H9 (cell line): ENCODE data around the gene CHML. TPM values are rescaled to one million over a fixed set of nuclear protein-coding genes. Genes with fewer than 3 reads are reported as not detected.

ENCODE experiments used
- DNase-seq: peaks from one replicate; pipeline ENCODE4 v3.0.0-alpha.2; 2017
- H2AFZ ChIP-seq: one replicate; pipeline ENCODE4 v1.6.1; 2013; ENCODE audit warnings: mild to moderate bottlenecking, low read length, control low read depth, moderate library complexity
- H2AK5ac ChIP-seq: 2 replicates; pipeline ENCODE4 v1.6.1; 2013; ENCODE audit warnings: low read length, control low read depth, mixed read lengths; ENCODE audit not compliant: insufficient read length
- H2BK120ac ChIP-seq: one replicate; pipeline ENCODE4 v1.6.1; 2013; ENCODE audit warnings: low read depth, mild to moderate bottlenecking, low read length, control low read depth, inconsistent platforms; ENCODE audit not compliant: poor library complexity, severe bottlenecking
- H2BK12ac ChIP-seq: 2 replicates; pipeline ENCODE4 v1.6.1; 2013; ENCODE audit warnings: low read length, control low read depth, mixed read lengths, low read depth; ENCODE audit not compliant: insufficient read length
- H2BK15ac ChIP-seq: 2 replicates; pipeline ENCODE4 v1.6.1; 2013; ENCODE audit warnings: low read depth, low read length, control low read depth
- H2BK20ac ChIP-seq: one replicate; pipeline ENCODE4 v1.6.1; 2013; ENCODE audit warnings: low read depth, mild to moderate bottlenecking, low read length, control low read depth, inconsistent platforms; ENCODE audit not compliant: poor library complexity, severe bottlenecking
- H2BK5ac ChIP-seq: 2 replicates; pipeline ENCODE4 v1.6.1; 2013; ENCODE audit warnings: low read length, control low read depth, mixed read lengths; ENCODE audit not compliant: insufficient read length
- H3K14ac ChIP-seq: 2 replicates; pipeline ENCODE4 v1.6.1; 2013; ENCODE audit warnings: low read length, control low read depth; ENCODE audit not compliant: insufficient read depth
- H3K18ac ChIP-seq: 2 replicates; pipeline ENCODE4 v1.6.1; 2013; ENCODE audit warnings: low read depth, mild to moderate bottlenecking, mixed read lengths, low read length, control low read depth; ENCODE audit not compliant: insufficient read length
- H3K23ac ChIP-seq: 2 replicates; pipeline ENCODE4 v1.6.1; 2013; ENCODE audit warnings: low read length, control low read depth, mixed read lengths, low read depth; ENCODE audit not compliant: insufficient read length
- H3K23me2 ChIP-seq: 2 replicates; pipeline ENCODE4 v1.6.1; 2013; ENCODE audit warnings: low read depth, mild to moderate bottlenecking, mixed read lengths, low read length, control low read depth; ENCODE audit not compliant: insufficient read length, poor library complexity, severe bottlenecking
- H3K27ac ChIP-seq: 2 replicates; pipeline ENCODE4 v1.5.1; 2013; ENCODE audit warnings: low read length, control low read depth, mixed read lengths, low read depth; ENCODE audit not compliant: insufficient read length
- H3K27me3 ChIP-seq: 2 replicates; pipeline ENCODE4 v1.6.1; 2013; ENCODE audit warnings: low read length, control low read depth, inconsistent platforms; ENCODE audit not compliant: insufficient read depth
- H3K4ac ChIP-seq: 2 replicates; pipeline ENCODE4 v1.6.1; 2013; ENCODE audit warnings: low read depth, mild to moderate bottlenecking, control low read depth, inconsistent platforms, low read length, moderate library complexity
- H3K4me1 ChIP-seq: 2 replicates; pipeline ENCODE4 v1.6.1; 2013; ENCODE audit warnings: low read length, control low read depth, inconsistent platforms; ENCODE audit not compliant: insufficient read depth
- H3K4me2 ChIP-seq: 2 replicates; pipeline ENCODE4 v1.6.1; 2013; ENCODE audit warnings: low read length, control low read depth, mixed read lengths; ENCODE audit not compliant: insufficient read length, insufficient read depth
- H3K56ac ChIP-seq: 2 replicates; pipeline ENCODE4 v1.6.1; 2013; ENCODE audit warnings: low read depth, mild to moderate bottlenecking, mixed read lengths, low read length, control low read depth; ENCODE audit not compliant: insufficient read length
- H3K79me1 ChIP-seq: 2 replicates; pipeline ENCODE4 v1.6.1; 2013; ENCODE audit warnings: low read depth, mild to moderate bottlenecking, moderate library complexity, low read length, control low read depth, inconsistent platforms; ENCODE audit not compliant: insufficient read depth, poor library complexity, severe bottlenecking
- H3K79me2 ChIP-seq: 2 replicates; pipeline ENCODE4 v1.6.1; 2013; ENCODE audit warnings: low read length, control low read depth, inconsistent platforms; ENCODE audit not compliant: insufficient read depth
- H3K9ac ChIP-seq: 2 replicates; pipeline ENCODE4 v1.6.1; 2013; ENCODE audit warnings: low read length, control low read depth, mixed read lengths; ENCODE audit not compliant: insufficient read length; ENCODE audit errors: extremely low read depth
- H3K9me3 ChIP-seq: one replicate; pipeline ENCODE4 v1.6.1; 2013; ENCODE audit warnings: low read depth, low read length, inconsistent platforms; ENCODE audit not compliant: control insufficient read depth
- H3T11ph ChIP-seq: one replicate; pipeline ENCODE4 v1.6.1; 2013; ENCODE audit warnings: mild to moderate bottlenecking, low read length, control low read depth, inconsistent platforms
- H4K20me1 ChIP-seq: one replicate; pipeline ENCODE4 v1.6.1; 2013; ENCODE audit not compliant: control insufficient read depth, insufficient read length, insufficient read depth
- H4K5ac ChIP-seq: 2 replicates; pipeline ENCODE4 v1.6.1; 2013; ENCODE audit warnings: low read depth, mild to moderate bottlenecking, mixed read lengths, low read length, control low read depth; ENCODE audit not compliant: insufficient read length
- H4K8ac ChIP-seq: replicated peaks from 2 replicates; pipeline ENCODE4 v1.6.1; 2013; ENCODE audit warnings: low read length, control low read depth, mixed read lengths, low read depth; ENCODE audit not compliant: insufficient read length
- H4K91ac ChIP-seq: 2 replicates; pipeline ENCODE4 v1.6.1; 2013; ENCODE audit warnings: low read depth, mild to moderate bottlenecking, moderate library complexity, mixed read lengths, low read length, control low read depth; ENCODE audit not compliant: insufficient read length
- H3K27ac Mint-ChIP-seq, 3 experiments: 2 replicates in 2 of 3; 3 replicates in 1 of 3; pipeline ENCODE4 v1.8.0; 2020 to 2021; ENCODE audit warnings: mixed read lengths in 3 of 3, mild to moderate bottlenecking in 1 of 3, moderate library complexity in 1 of 3
- H3K27me3 Mint-ChIP-seq: 2 replicates; pipeline ENCODE4 v1.8.0; 2021; ENCODE audit warnings: low read depth, mild to moderate bottlenecking, moderate library complexity, mixed read lengths
- H3K36me3 Mint-ChIP-seq, 3 experiments: 2 replicates in 2 of 3; 3 replicates in 1 of 3; pipeline ENCODE4 v1.8.0; 2020 to 2021; ENCODE audit warnings: low read depth in 3 of 3, mixed read lengths in 3 of 3; ENCODE audit not compliant: insufficient read depth in 1 of 3
- H3K4me1 Mint-ChIP-seq, 2 experiments: 2 replicates each; pipeline ENCODE4 v1.8.0; 2020; ENCODE audit warnings: mixed read lengths in 2 of 2
- H3K4me3 Mint-ChIP-seq, 2 experiments: 2 replicates in 1 of 2; 3 replicates in 1 of 2; pipeline ENCODE4 v1.8.0; 2020 to 2021; ENCODE audit warnings: mild to moderate bottlenecking in 2 of 2, mixed read lengths in 2 of 2, moderate library complexity in 1 of 2
- H3K9me3 Mint-ChIP-seq, 2 experiments: 2 replicates in 1 of 2; 3 replicates in 1 of 2; pipeline ENCODE4 v1.8.0; 2020; ENCODE audit warnings: mild to moderate bottlenecking in 2 of 2, mixed read lengths in 2 of 2, moderate library complexity in 1 of 2
- CTCF ChIP-seq: fragments of 200-600 bp; sonication (generic); conservative IDR thresholded peaks from 3 replicates; pipeline ENCODE4 v1.8.0; 2021; ENCODE audit warnings: antibody characterized with exemption, mild to moderate bottlenecking
- WGBS: extraction: QIAGEN DNeasy Blood & Tissue Kit; methylation state at CpG from one replicate; pipeline ENCODE4 v1.1.7; 2013; ENCODE audit warnings: missing lambda C conversion rate, low lambda C conversion rate, mixed read lengths; ENCODE audit not compliant: insufficient read length; ENCODE audit errors: extremely low coverage; 5-methylcytosine and 5-hydroxymethylcytosine counted together
- total RNA-seq: library from RNA; stranded (reverse); gene quantifications from 2 replicates; pipeline ENCODE4 v1.2.1, GENCODE V29; 2021

The CHML gene
- total RNA-seq, 1 experiment from 2014 or later: 45.7 TPM

- no peak overlapping the region for H2BK15ac ChIP-seq
- H3K27me3 Mint-ChIP-seq: peaks cover 16% of the 10 kb centered on the region
- WGBS: no CpG with 5 or more reads among the region's 5 CpGs
- H3K9ac ChIP-seq: peak overlapping the region; percentile 35
- no peak overlapping the region for H2AK5ac ChIP-seq
- no peak overlapping the region for H3K23ac ChIP-seq
- H3K79me2 ChIP-seq: peaks cover 20% of the 10 kb centered on the region; the same call in 1 of the 2 replicates
- no peaks in the 10 kb centered on the region for H3K9me3 ChIP-seq
- H3K4me1 Mint-ChIP-seq: peaks cover 21 to 23% of the 10 kb centered on the region in 2 experiments
- H4K5ac ChIP-seq: no peak overlapping the region
- H3K79me1 ChIP-seq: no peaks in the 10 kb centered on the region
- no peak overlapping the region for H3T11ph ChIP-seq
- no peak overlapping the region for H3K14ac ChIP-seq
- H2AFZ ChIP-seq: no peak overlapping the region
- no peaks in the 10 kb centered on the region for H3K27me3 ChIP-seq
- no peak overlapping the region for H3K27ac ChIP-seq
- H3K4ac ChIP-seq: no peak overlapping the region
- peaks cover 28 to 41% (median 37%) of the 10 kb centered on the region in 3 experiments for H3K36me3 Mint-ChIP-seq
- no peak overlapping the region for H3K56ac ChIP-seq
- peak overlapping the region; percentile 87 for H3K4me2 ChIP-seq
- H4K8ac ChIP-seq: no peak overlapping the region
- H2BK5ac ChIP-seq: no peak overlapping the region
- peaks cover 13 to 17% of the 10 kb centered on the region in 2 experiments for H3K9me3 Mint-ChIP-seq
- no peaks in the 10 kb centered on the region for H4K20me1 ChIP-seq
- H3K18ac ChIP-seq: no peak overlapping the region
- no peak overlapping the region for H2BK120ac ChIP-seq
- no peak for DNase-seq
- H3K4me3 Mint-ChIP-seq: peak overlapping the region; percentile 86 to 89
- H2BK12ac ChIP-seq: no peak overlapping the region
- no peak overlapping the region; a peak in 1 of 7 replicates for H3K27ac Mint-ChIP-seq
- no peak overlapping the region for H4K91ac ChIP-seq
- peaks cover 6% of the 10 kb centered on the region; the same call in 1 of the 2 replicates for H3K4me1 ChIP-seq
- H3K23me2 ChIP-seq: peaks cover 3% of the 10 kb centered on the region
- no peak overlapping the region for H2BK20ac ChIP-seq
- TF ChIP-seq CTCF: no peak
Observed at GRCh38 chr1:241638099-241638682, 2.0 kb downstream of the CHML start.
